Activated T-cell treated with anti-CD3 and anti-CD28 coated beads, Interleukin-2, amount 50 U/mL, for 4 hours (primary cell): ENCODE results near the gene PRRX2. TPM values are rescaled to one million over a fixed set of nuclear protein-coding genes. Genes with fewer than 3 reads are reported as not detected.
"Not testable (repeated sequence)": the region's sequence is repeated elsewhere in the genome, so short reads cannot be mapped to it uniquely, and the experiment has no call there.

Experiments
- ATAC-seq, 2 donors: fragments of 200-7000 bp; cut with Tn5 transposase; one replicate each; pipeline ENCODE4 v1.10.0; 2021
- DNase-seq: peaks from one replicate; pipeline ENCODE4 v3.0.0-alpha.2; 2020
- H3K27me3 Mint-ChIP-seq: one replicate; pipeline ENCODE4 v1.8.0; 2021; ENCODE audit warnings: low read depth, mixed read lengths
- H3K36me3 Mint-ChIP-seq: one replicate; pipeline ENCODE4 v1.8.0; 2022; ENCODE audit warnings: mixed read lengths; ENCODE audit not compliant: insufficient read depth
- H3K4me1 Mint-ChIP-seq: one replicate; pipeline ENCODE4 v1.8.0; 2021; ENCODE audit warnings: low read depth, mixed read lengths
- H3K4me3 Mint-ChIP-seq: one replicate; pipeline ENCODE4 v1.8.0; 2021; ENCODE audit warnings: mild to moderate bottlenecking, moderate library complexity, mixed read lengths
- H3K9me3 Mint-ChIP-seq: one replicate; pipeline ENCODE4 v1.8.0; 2021; ENCODE audit warnings: mixed read lengths
- total RNA-seq, 3 donors: library from RNA; stranded (reverse); gene quantifications; one replicate each; pipeline ENCODE4 v1.2.1, GENCODE V29; 2021

Gene PRRX2
- total RNA-seq, 3 donors from 2014 or later: 0.50 to 1.3 (median 0.57) TPM

- peaks cover 2% of the 10 kb centered on the region for H3K27me3 Mint-ChIP-seq
- H3K9me3 Mint-ChIP-seq: no peaks in the 10 kb centered on the region
- no peak for ATAC-seq
- no peak for DNase-seq
- H3K4me3 Mint-ChIP-seq: no peak overlapping the region
- H3K36me3 Mint-ChIP-seq: no peaks in the 10 kb centered on the region
- no peaks in the 10 kb centered on the region for H3K4me1 Mint-ChIP-seq
Measured at GRCh38 chr9:129745200-129745599, 79.8 kb downstream of the PRRX2 start.

DNA sequence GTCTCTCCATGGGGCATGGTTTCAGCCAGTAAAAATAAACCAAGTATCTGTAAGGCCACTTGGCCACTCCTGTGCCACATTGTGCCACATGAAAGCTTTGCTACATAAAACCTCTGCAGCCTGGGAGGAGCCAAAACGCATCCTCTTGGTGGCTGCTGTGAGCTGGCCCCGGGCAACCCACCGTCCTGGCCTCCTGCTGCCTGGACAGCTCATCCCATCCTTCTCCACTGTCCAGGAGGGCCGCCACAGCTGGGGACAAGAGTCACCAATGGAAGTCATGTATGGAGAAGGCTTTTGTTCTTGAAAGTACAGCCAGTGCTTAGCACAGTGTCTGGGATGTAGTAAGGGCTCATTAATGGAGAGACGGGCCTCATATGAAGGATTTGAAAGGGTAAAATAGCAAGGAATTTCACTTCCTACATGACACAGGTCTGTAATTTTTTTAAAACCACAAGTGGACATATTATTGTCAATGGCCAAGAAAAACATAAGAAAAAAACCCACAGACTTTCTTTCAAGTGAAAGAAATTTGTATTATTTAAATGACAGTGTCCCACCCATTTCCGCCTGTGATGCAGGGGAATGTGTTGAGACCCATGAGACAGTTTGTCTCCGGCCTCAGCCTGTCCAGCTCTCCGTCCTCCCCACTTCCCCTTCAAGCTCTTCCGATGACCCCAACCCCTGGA, 80.8 kb downstream of the PRRX2 start:
- Mint-ChIP-seq H3K27me3 (no peaks in the 10 kb centered on the region), H3K36me3 (no peaks in the 10 kb centered on the region), H3K4me1 (no peaks in the 10 kb centered on the region), H3K9me3 (no peaks in the 10 kb centered on the region), H3K4me3 (no peak overlapping the region)
- DNase-seq (no peak), ATAC-seq (no peak)

GRCh38 chr9:129748249-129748648, 82.8 kb downstream of the PRRX2 start:
- H3K4me1 Mint-ChIP-seq: peaks cover 7% of the 10 kb centered on the region
- ATAC-seq: no peak

DNA sequence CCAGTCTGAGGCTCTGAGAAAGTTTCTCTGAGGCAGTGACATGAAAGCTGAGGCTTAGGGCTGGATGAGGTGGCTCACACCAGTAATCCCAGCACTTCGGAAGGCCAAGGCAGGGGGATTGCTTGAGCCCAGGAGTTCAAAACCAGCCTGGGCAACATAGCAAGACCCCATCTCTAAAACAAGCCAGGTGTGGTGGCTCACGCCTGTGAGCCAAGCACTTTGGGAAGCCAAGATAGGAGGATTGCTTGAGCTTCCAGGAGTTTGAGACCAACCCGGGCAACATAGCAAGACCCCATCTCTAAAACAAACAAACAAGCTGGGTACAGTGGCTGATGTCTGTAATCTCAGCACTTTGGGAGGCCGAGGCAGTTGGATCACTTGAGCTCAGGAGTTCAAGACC, 83.6 kb downstream of the PRRX2 start:
- ATAC-seq, H3K36me3 Mint-ChIP-seq, H3K4me1 Mint-ChIP-seq, H3K4me3 Mint-ChIP-seq, H3K9me3 Mint-ChIP-seq, H3K27me3 Mint-ChIP-seq, DNase-seq: not testable (repeated sequence)

More at GRCh38 chr9:129748249-129748648, 82.8 kb downstream of the PRRX2 start:
- H3K36me3 Mint-ChIP-seq: no peaks in the 10 kb centered on the region
- DNase-seq: no peak
- H3K9me3 Mint-ChIP-seq: no peaks in the 10 kb centered on the region
- no peak overlapping the region for H3K4me3 Mint-ChIP-seq
- H3K27me3 Mint-ChIP-seq: no peaks in the 10 kb centered on the region

DNA sequence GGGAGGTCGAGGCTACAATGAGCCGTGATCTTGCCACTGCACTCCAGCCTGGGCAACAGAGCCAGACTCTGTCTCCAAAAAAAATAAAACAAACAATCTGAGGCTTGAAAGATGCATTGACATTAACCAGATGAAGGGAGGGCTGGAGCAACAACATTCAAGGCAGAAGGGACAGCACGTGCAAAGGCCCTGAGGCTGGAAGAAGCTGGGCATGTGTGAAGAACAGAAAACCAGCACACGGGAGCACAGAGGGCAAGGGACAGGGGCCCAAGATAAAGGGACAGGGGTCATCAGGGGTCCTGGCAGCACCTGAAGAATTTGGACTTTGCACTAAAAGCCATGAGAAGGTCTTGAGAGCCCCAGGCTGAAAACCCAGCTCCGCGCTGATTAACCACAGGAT, 84.1 kb downstream of the PRRX2 start:
- peaks cover 7% of the 10 kb centered on the region for H3K4me1 Mint-ChIP-seq
- no peaks in the 10 kb centered on the region for H3K27me3 Mint-ChIP-seq
- no peaks in the 10 kb centered on the region for H3K36me3 Mint-ChIP-seq
- DNase-seq (no peak), ATAC-seq (no peak)
- H3K4me3 Mint-ChIP-seq: no peak overlapping the region
- H3K9me3 Mint-ChIP-seq: no peaks in the 10 kb centered on the region

- Mint-ChIP-seq H3K4me3 (no peak overlapping the region), H3K4me1 (peaks cover 7% of the 10 kb centered on the region), H3K36me3 (no peaks in the 10 kb centered on the region), H3K9me3 (no peaks in the 10 kb centered on the region), H3K27me3 (no peaks in the 10 kb centered on the region)
- DNase-seq (no peak), ATAC-seq (no peak)
Measured at GRCh38 chr9:129750013-129750638, 84.7 kb downstream of the PRRX2 start.

GRCh38 chr9:129751841-129752801, 86.7 kb downstream of the PRRX2 start:
- no peaks in the 10 kb centered on the region for H3K36me3 Mint-ChIP-seq
- no peak for ATAC-seq
- H3K4me3 Mint-ChIP-seq: no peak overlapping the region
- no peaks in the 10 kb centered on the region for H3K27me3 Mint-ChIP-seq
- H3K4me1 Mint-ChIP-seq: peaks cover 9% of the 10 kb centered on the region
- DNase-seq: no peak
- no peaks in the 10 kb centered on the region for H3K9me3 Mint-ChIP-seq

DNA sequence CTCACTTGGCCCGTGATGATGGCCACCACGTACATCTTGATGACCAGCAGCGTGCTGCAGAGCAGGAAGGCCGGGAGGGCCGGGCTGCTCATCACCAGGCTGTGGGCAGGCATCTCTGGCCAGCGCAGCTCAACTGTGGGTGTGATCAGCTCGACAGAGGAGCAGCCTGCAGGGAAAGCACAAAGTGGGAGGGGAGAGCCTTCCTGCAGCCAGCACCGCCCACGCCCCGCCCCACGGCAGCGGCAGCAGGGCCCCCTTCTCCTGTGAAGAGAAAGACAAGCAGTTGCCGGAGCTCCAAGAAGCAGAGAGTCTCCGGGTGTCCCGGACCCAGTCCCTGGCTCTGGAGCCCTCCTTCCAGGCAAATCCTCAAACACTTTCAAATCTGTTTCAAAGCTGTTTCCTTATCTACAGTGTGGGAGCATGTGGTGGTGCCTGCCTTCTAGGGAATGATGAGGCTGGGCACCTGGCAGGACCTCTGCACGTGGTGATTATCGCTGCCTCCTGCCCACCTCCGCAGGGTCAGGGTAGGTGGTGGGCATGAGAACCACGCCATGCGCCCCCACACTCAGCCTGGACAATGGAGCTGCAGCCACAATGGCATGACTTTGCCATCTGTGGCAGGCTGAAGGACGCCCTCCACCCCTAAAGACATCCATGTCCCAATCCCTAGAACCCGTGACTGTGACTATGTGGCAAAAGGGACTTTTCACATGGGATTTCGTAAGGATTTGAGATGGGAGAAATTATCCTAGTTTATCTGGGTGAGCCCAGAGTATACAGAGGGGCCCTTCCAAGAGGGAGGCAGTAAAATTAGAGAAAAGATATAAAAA, 87.7 kb downstream of the PRRX2 start, which contains the start of gene PTGES:
Gene PTGES, minus strand, starts transcription at position 143 of the 830 bp plus-strand sequence. Its CDS starts 30 bp downstream, at position 113.
- no peaks in the 10 kb centered on the region for H3K27me3 Mint-ChIP-seq
- H3K36me3 Mint-ChIP-seq: no peaks in the 10 kb centered on the region
- peaks cover 14% of the 10 kb centered on the region for H3K4me1 Mint-ChIP-seq
- peak within 1 kb of the TSS; percentile 19 for H3K4me3 Mint-ChIP-seq
- peak; percentile 82 to 86 for ATAC-seq
- peak; percentile 59 for DNase-seq
- no peaks in the 10 kb centered on the region for H3K9me3 Mint-ChIP-seq

DNA sequence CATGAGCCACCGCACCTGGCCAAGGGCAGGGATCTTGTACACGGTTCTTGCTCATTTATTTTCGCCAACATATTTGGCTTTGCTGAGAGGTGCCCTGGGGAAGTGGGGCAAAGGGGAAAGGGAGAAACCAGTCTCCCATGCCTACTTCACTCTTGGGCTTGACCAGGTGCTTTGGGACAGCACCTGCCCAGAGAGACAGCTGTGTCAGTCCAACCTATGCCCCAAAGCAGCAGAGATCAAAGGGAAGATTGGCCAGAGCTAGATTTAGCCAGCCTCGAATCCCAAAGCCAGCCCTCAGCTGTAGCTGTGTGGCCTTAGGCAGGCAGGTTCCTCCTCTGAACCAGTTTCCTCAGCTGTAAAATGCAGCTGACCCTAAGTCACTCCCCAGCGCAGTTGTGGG, 89.7 kb downstream of the PRRX2 start:
- Mint-ChIP-seq H3K4me3 (no peak overlapping the region), H3K36me3 (no peaks in the 10 kb centered on the region), H3K9me3 (no peaks in the 10 kb centered on the region), H3K4me1 (peaks cover 14% of the 10 kb centered on the region), H3K27me3 (no peaks in the 10 kb centered on the region)
- ATAC-seq (no peak), DNase-seq (no peak)

DNA sequence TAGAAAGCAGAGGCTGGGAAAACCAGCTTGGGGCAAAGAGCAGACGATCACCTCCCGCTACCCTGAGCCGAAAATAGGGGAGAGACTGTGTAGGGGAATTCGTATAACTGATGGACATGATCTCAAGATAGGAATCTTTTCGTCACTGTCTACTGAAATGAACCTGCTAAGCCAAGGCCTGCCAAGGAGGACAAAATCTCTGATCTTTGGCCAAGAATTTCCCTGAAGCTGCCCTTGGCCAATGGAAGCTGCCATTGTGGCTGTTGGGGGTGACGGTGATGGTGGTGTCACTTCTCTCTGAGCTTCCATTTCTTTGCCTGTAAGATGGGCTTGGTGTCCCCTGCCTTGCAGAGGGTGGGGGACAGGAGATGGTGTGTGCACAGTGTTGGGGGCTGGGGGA, 90.7 kb downstream of the PRRX2 start:
- ATAC-seq (no peak), DNase-seq (no peak)
- Mint-ChIP-seq H3K27me3 (no peaks in the 10 kb centered on the region), H3K4me1 (peaks cover 14% of the 10 kb centered on the region), H3K36me3 (no peaks in the 10 kb centered on the region), H3K9me3 (no peaks in the 10 kb centered on the region), H3K4me3 (no peak overlapping the region)

DNA sequence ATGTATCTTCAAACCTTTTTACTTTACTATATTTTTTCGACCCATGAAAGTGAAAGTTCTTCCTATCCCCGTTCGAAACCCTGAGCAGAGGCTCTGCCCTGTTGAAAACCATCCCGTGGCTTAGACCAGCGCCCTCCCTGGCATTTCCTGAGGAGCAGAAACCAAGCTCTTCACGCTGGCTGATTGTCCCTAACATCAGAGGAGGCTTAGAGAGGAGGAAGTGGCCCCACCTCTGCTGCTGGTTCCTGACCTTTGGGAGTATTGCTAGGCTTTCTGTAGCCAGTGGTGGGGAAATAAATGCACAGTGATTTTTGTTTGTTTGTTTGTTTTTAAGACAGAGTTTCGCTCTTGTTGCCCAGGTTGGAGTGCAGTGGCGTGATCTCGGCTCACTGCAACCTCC, 91.6 kb downstream of the PRRX2 start:
- no peak for DNase-seq
- peaks cover 14% of the 10 kb centered on the region for H3K4me1 Mint-ChIP-seq
- ATAC-seq: no peak
- H3K9me3 Mint-ChIP-seq: no peaks in the 10 kb centered on the region
- no peaks in the 10 kb centered on the region for H3K36me3 Mint-ChIP-seq
- H3K27me3 Mint-ChIP-seq: no peaks in the 10 kb centered on the region
- H3K4me3 Mint-ChIP-seq: no peak overlapping the region

- DNase-seq: no peak
- ATAC-seq: no peak
- H3K27me3 Mint-ChIP-seq: no peaks in the 10 kb centered on the region
- no peak overlapping the region for H3K4me3 Mint-ChIP-seq
- H3K36me3 Mint-ChIP-seq: no peaks in the 10 kb centered on the region
- H3K9me3 Mint-ChIP-seq: no peaks in the 10 kb centered on the region
- H3K4me1 Mint-ChIP-seq: peaks cover 7% of the 10 kb centered on the region
Measured at GRCh38 chr9:129759319-129759718, 93.9 kb downstream of the PRRX2 start.

GRCh38 chr9:129759804-129760502, 94.5 kb downstream of the PRRX2 start:
- no peaks in the 10 kb centered on the region for H3K27me3 Mint-ChIP-seq
- no peaks in the 10 kb centered on the region for H3K36me3 Mint-ChIP-seq
- ATAC-seq (no peak), DNase-seq (no peak)
- no peaks in the 10 kb centered on the region for H3K9me3 Mint-ChIP-seq
- peaks cover 7% of the 10 kb centered on the region for H3K4me1 Mint-ChIP-seq
- H3K4me3 Mint-ChIP-seq: no peak overlapping the region
